ENCODE results near the gene ENDOU.

ENDOU gene

DNA sequence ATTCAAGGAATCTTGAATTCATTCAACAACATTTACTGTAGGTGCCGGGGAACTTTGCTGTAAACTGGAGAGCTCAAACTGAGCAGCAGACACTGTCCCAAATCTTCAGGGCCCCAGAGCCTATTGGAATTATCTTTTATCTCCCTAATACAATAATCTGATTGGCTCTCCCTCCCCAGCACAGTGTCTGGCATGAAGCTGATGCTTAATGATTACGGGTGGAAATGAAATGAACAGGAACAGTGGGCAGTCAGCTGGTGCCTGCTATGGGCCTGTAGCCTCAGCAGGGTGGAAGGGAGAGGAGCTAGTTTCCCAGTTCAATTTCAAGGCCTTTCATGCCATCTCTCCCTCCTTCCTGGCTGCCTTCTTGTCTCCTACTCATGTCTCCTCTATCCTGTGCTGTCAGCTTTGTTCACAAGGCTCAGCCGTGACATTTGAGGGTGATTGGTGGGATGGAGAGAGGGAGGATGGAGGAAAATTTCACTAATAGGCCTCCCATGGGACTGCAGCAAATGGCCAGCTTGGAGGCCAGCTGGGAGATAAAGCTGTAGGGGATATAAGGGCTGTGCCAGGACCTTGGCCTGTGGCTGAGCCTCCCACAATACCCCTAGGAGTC lies 37.7 kb upstream of the ENDOU start:
- Mint-ChIP-seq H3K27ac (no peak overlapping the region), H3K27me3 (no peaks in the 10 kb centered on the region), H3K4me1 (peaks cover 34% of the 10 kb centered on the region), H3K4me3 (no peak overlapping the region), H3K9me3 (no peaks in the 10 kb centered on the region)
- ATAC-seq (no peak), DNase-seq (no peak)

DNA sequence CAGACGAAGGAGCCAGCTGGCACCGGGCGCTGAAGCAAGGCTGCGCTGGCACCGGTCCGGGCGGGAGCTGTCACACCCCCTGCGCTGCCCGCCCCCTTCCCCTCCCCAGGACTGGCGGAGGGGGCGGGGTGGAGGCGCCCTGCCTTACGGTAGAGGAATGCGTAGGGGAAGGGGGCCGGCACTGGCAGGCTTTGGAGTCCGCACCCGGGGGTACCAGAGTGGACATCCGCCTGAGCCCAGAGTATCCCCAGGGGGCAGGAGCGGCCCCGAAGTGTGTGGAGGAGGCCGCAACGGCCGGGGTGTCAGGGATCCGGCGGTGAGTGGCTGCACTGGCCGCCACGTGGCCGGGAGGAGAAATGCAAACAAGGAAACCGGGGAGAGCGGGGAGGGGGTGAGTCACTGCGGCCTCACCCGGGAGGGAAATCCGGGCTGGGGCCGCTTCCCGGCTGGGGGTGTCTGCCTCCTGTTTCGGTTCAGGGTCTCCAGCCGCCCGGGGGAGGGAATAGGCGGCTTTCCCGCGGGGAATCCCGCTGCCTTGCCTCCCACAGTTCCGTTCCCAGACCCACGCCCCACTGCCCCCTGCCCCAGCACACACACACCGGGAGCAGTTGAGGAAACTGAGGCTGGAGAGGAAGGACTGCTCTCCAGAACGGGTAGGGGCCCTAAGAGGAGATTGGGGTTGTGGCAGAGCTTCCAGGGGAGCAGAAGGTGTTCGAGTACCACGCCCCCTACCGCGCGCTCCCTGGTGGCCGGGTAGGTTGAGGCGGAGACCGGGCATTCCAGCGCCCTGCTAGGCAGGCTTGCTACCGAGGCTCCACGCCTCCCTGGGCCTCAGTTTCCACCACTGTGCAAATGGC lies 33.8 kb upstream of the ENDOU start, which contains the start of gene RAPGEF3:
TSS of gene RAPGEF3 (minus strand) at position 47 of the 857 bp plus-strand sequence. CDS start 324 bp downstream, outside the sequence.
- H3K27me3 Mint-ChIP-seq, result no peaks in the 10 kb centered on the region
- DNase-seq, result peak; percentile 53 to 69
- H3K4me3 Mint-ChIP-seq, result peak within 1 kb of the TSS; percentile 80 to 86
- no peaks in the 10 kb centered on the region for H3K9me3 Mint-ChIP-seq
- peak; percentile 76 for ATAC-seq
- peak within 1 kb of the TSS; percentile 15 to 65 for H3K27ac Mint-ChIP-seq
- H3K4me1 Mint-ChIP-seq, result peaks cover 54% of the 10 kb centered on the region

DNA sequence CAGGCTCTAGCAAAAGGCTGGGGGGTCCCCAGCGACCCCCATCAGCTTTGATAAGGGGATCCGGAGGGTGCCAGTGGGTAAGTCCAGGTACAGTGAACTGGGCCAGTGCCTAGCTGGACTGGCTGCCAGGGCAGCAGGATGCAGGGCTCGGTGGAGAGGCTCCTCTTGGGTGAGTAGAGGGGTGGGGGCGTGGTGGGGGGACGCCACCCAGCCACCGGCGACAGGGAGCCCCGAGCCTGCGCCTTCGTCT lies 33.2 kb upstream of the ENDOU start:
- ATAC-seq (no peak), DNase-seq (no peak)
- H3K27me3 Mint-ChIP-seq, result no peaks in the 10 kb centered on the region
- H3K9me3 Mint-ChIP-seq, result no peaks in the 10 kb centered on the region
- H3K4me1 Mint-ChIP-seq, result peaks cover 58% of the 10 kb centered on the region
- H3K27ac Mint-ChIP-seq, result no peak overlapping the region
- peak overlapping the region; percentile 42 to 86 for H3K4me3 Mint-ChIP-seq

DNA sequence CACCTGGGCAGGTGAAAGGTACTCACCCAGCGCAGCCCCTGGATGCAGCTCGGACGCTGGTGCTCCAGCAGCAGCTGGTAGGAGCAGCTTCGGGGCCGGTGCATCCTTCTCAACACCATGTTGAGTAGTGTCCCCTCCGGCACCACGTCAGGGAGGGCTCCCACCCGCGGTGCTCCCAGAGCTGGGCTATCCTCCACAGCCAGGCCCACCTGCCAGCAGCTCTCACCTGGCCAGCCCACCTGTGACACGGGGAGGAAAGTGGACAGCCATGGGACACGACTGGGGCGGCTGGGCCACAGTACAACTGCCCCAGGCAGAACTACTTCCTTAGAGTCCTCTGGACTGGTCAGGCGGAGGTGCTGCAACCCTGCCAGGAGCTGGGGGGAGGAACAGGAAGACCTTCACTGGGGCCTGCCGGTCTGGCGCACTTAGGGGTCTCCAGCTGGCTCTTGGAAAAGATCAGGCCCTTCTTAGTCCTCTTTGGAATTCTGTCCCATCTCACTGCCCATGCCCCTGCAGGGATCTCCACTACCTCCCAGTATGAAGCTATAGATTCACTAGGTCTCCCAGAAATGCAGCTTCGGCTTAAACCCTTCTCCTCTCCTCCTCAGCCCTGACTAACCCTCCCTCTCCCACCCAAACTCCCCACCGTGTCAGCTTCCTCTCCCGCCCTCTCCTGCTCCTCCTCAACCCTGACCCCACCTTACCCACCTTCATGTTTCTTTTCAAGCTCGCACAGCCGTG lies 32.7 kb upstream of the ENDOU start:
- ATAC-seq (no peak), DNase-seq (no peak)
- Mint-ChIP-seq H3K9me3 (no peaks in the 10 kb centered on the region), H3K4me1 (peaks cover 63% of the 10 kb centered on the region), H3K27ac (no peak overlapping the region), H3K4me3 (peak overlapping the region; percentile 42 to 86), H3K27me3 (no peaks in the 10 kb centered on the region)

DNA sequence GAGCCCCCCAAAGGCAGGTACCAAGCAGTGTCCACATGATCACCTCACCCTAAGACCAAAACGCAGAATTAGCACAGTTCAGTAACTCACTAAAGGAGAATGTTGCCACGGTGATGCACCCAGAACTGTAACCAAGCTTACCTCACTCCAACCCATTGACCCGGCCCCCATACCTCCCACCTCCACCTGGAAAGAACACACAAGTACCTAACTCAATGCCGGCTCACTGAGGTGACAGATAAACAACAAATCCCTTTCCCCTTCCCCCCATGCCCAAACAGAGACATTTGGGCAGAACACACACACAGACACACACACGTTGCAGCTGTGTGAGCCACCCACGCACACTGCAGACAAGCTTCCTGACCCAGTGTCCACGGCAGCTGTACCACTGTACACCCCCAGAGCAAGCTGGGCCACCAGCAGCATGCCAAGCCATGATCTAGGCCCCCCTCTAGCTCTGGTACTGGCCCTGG lies 32.1 kb upstream of the ENDOU start:
- peaks cover 63% of the 10 kb centered on the region for H3K4me1 Mint-ChIP-seq
- DNase-seq (no peak), ATAC-seq (no peak)
- peak overlapping the region in 1 of 2 donors; percentile 51 for H3K27ac Mint-ChIP-seq
- no peaks in the 10 kb centered on the region for H3K9me3 Mint-ChIP-seq
- H3K4me3 Mint-ChIP-seq, result peak overlapping the region in 1 of 2 donors; percentile 12
- H3K27me3 Mint-ChIP-seq, result no peaks in the 10 kb centered on the region

DNA sequence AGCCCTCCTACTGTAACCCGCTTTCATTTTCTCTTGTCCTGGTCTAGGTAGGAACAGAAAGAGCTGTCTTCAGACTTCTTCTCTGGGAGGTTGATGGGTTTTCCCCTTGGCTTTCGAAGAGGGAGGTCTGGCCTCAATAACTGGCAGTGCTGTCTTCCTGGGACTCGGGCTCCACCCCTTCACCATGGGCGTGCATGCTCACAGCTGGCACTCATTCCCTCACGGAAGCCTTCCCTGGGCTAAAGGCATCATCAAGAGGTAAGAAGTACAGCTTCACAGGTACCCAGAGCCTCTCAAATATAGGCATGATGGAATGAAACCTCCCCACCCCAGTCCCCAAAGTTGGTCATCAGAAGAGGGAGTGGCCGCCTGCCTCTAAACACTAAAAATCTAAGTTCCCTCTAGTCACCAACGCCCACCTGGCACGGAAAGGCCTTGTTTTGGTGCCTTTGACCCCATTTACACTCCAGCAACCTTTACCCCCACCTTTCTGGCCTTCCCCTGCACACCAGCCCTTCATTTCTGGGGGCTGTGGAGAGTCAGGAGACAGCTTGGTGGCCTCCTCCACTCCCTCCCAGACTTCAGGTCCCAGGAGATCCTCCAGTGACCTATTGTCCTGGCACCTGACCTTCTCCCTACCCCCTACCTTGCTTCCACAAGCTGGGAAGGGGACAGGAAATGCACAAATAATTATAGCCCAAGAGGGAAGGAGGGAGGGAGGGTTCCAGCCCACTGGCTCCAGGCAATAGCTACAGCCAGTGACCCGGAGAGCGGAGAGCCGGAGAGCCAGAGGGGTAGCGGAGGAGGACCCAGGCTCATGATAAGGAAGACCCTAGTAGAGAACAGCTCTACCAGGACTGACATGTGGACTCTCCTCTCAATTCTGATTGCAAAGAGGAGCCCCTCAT lies 30.6 kb upstream of the ENDOU start:
- Mint-ChIP-seq H3K9me3 (no peaks in the 10 kb centered on the region), H3K27me3 (no peaks in the 10 kb centered on the region), H3K27ac (peak overlapping the region; percentile 23 to 78), H3K4me1 (peaks cover 63% of the 10 kb centered on the region), H3K4me3 (peak overlapping the region; percentile 3 to 23)
- ATAC-seq (peak; percentile 61), DNase-seq (peak in 1 of 2 donors; percentile 32)

DNA sequence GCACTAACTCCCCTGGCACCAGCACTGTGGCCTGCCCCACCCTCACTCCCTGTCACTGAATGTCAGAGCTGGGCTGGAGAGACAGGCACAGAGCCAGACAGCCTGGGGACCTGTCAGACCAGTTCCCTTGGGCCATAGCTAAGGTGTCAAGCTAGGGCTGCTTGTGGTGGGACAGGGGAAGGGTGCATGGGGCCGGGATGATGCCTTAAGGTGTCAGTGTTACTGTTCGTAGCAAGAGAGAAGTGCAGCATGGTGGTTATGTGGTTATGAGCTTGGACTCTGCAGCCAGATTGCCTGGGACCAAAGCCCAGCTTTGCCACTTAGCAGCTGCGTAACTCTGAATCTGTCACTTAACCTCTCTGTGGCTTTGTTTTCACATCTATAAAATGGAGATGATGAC lies 29.6 kb upstream of the ENDOU start:
- ATAC-seq (no peak), DNase-seq (no peak)
- Mint-ChIP-seq H3K9me3 (no peaks in the 10 kb centered on the region), H3K27me3 (peaks cover 4% of the 10 kb centered on the region), H3K27ac (no peak overlapping the region), H3K4me3 (no peak overlapping the region), H3K4me1 (peaks cover 63% of the 10 kb centered on the region)

DNA sequence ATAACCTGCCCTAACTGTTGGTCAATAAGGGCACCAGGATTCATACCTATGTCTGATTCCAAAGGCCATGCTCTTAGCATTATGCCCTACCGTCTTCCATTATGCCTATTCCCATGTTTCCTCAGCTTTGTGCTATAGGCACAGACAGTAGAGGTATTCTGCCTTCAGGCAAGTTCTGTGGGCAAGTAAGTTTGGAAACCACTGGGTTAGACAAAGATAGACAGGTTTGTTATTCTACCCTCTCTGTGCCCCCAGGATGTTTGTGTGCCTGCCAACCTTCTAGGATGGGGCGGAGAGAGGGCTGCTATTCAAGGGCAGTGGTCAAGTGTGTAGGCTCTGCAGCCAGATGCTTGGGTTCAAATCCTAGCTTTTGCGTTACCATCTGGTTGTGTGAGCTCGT lies 28.8 kb upstream of the ENDOU start:
- Mint-ChIP-seq H3K4me3 (no peak overlapping the region), H3K27ac (no peak overlapping the region), H3K27me3 (peaks cover 8% of the 10 kb centered on the region), H3K9me3 (no peaks in the 10 kb centered on the region), H3K4me1 (peaks cover 58% of the 10 kb centered on the region)
- DNase-seq (no peak), ATAC-seq (no peak)

DNA sequence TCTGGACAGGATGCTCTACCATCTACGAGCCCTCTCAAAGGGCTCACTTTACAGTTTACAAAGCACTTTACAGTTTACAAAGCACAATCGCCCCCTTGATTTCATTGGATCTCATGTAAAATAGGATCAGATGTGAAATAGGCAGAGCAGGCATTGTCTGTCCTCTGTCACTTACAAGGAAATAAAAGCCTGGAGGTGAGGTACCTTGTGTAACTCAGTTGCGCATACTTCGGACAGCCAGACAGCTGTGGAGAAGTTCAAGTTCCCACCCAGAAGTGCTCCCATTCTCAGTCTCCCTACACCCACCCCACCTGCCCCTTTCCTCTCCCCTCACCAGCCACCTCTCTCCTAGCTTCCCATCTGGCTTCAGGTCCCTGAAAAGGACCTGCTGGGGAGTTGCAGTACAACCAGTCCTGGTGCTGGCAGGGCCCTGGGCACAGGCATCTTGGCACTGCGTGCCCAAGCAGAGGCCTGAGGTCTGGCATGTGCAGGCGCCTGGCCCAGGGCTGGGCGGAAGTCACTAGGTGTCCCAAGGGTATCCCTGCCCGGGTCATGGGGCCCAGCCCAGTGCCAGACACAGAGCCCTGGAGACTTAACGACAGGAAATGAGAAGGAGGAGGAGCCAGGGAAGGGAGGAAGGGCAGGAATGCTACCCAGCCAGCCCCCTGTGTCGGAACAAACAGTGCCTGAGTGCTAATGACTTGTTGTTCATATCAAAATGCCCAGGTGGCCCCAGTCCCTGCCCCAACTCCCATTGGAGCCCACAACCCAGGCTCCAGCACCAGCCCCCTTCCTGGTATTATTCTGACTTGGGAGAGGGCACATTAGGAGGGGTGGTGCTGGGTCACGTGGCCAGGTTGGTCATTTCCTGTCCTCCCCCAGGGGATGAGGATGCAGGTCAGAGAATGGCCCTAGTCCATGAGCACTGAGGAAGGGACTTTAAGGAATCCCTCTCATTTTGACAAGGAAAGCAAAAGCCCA lies 28.0 kb upstream of the ENDOU start:
- Mint-ChIP-seq H3K27ac (peak overlapping the region; percentile 65), H3K4me3 (no peak overlapping the region)
- no peak for DNase-seq

DNA sequence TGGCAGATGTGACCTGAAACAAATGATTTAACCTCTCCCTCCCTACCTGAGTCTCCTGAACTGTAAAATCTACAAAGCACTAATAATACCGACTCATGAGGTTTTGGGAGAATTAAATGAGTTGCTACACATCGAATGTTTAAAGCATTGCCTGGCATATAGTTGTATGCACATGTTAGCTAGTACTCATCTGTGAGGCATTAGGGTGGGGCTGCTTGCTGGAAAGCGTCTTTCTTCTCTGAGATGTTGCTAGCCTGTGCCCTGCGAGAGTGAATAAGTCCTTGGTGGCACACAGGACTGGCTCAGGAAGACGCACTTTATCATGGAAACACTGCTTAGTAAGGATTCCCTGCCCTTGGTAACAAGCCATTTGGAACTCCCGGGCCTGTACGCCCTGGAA lies 27.3 kb upstream of the ENDOU start:
- Mint-ChIP-seq H3K27me3 (peaks cover 8% of the 10 kb centered on the region), H3K27ac (no peak overlapping the region), H3K4me3 (no peak overlapping the region), H3K4me1 (peaks cover 43% of the 10 kb centered on the region), H3K9me3 (no peaks in the 10 kb centered on the region)
- ATAC-seq, result no peak
- no peak for DNase-seq

More for the DNA sequence above, 28.0 kb upstream of the ENDOU start:
- ATAC-seq, result no peak
- Mint-ChIP-seq H3K4me1 (peaks cover 51% of the 10 kb centered on the region), H3K27me3 (peaks cover 8% of the 10 kb centered on the region), H3K9me3 (no peaks in the 10 kb centered on the region)

DNA sequence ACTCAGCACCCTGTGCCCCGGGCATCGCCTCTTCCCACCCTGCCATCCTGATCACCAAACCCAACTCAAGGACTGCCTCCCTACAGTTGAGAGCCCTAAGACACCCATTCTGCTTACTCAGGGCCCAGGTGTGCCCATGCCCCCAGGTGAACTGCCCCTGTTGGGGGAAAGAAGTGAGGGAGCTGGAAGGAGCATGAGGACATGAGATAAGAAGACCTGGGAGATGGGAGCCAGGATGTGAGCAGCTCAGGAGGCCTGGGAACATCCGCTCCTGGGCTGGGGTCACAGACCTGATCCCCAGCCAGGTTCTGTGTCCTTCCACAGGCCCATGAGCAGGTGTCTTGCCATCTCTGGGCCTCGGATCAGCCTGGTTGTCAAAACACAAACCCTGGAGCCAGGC lies 26.8 kb upstream of the ENDOU start:
- no peak for DNase-seq
- Mint-ChIP-seq H3K27me3 (peaks cover 8% of the 10 kb centered on the region), H3K4me1 (peaks cover 39% of the 10 kb centered on the region), H3K27ac (peak overlapping the region in 1 of 2 donors; percentile 84), H3K9me3 (no peaks in the 10 kb centered on the region), H3K4me3 (no peak overlapping the region)
- no peak for ATAC-seq

DNA sequence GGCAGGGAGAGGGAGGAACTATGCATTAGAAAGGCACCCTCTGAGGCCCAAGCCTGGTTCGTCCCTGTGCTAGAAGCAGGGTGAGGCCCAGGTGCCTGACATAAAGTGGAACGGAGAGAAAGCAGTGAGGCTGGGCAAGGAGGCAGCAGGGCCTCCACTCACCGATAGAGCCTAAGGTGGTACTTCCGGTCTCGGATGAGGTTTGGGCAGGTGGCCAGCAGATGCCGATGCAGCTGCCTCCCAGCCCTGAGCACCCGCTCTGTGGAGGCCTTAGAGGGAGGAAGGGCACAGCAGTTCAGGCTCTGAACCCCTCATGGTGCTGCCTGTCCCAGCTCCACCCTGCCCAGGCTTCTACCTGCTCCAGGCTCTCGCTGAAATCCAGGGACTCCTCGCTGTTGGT lies 26.3 kb upstream of the ENDOU start:
- no peak for ATAC-seq
- Mint-ChIP-seq H3K9me3 (no peaks in the 10 kb centered on the region), H3K4me1 (peaks cover 33% of the 10 kb centered on the region), H3K27ac (no peak overlapping the region), H3K27me3 (peaks cover 9% of the 10 kb centered on the region), H3K4me3 (no peak overlapping the region)
- no peak for DNase-seq

DNA sequence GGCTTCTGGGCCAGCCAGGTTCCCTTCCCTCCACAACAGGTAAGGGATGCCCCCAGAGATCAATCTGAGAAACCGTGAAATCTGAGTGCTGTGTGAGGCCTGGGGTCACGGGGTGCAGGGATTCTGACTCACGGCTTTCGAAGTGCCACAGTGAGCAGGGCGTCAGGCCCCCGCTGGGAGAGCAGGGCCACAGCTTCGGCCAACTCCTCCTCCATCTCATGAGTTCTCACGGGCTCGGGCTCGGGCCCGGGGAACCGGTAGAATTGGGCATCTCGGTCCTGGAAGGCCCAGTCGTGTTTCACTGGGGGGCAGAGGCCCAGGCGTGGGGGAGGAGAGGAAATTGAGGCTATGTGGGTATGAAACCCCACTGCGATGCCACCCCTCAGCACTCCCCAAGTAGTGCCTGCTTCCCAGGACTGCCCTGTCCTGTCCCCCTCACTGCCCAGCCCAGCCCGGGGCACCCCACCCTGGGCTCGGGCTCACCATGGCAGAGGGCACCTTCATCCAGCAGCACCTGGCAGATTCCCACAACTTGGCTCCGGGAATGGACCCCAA lies 25.7 kb upstream of the ENDOU start:
- DNase-seq, result no peak
- no peaks in the 10 kb centered on the region for H3K9me3 Mint-ChIP-seq
- peaks cover 14% of the 10 kb centered on the region for H3K27me3 Mint-ChIP-seq
- no peak overlapping the region for H3K4me3 Mint-ChIP-seq
- ATAC-seq, result no peak
- H3K27ac Mint-ChIP-seq, result no peak overlapping the region
- H3K4me1 Mint-ChIP-seq, result peaks cover 27% of the 10 kb centered on the region

DNA sequence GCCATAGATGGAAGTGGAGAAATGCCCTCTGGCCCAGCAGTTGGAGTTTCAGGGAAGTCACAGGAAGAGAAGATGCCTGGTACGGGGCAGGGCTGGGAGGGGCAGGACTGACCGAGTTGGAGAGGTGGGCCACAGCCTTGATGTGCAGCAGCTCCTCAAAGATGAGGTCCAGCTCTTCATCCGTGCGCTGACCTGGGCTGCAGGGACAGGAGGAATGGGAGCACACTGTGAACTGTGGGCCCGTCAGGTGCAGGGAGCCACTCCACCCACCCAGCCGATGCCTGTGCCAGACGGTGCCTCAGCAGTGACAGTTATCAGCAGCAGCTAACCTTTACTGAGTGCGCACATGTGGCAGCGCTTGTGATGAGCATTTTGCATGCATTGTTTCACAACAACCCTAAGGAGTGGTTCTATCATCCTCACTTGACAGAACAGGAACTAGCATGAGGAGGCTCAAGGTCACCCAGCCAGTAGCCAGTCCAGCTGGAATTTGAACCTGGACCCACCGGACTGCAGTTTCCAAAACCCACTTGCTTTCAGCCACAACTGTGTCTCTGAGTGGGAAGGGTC lies 25.0 kb upstream of the ENDOU start:
- ATAC-seq (no peak), DNase-seq (no peak)
- H3K27me3 Mint-ChIP-seq, result peaks cover 18% of the 10 kb centered on the region
- no peak overlapping the region for H3K4me3 Mint-ChIP-seq
- no peaks in the 10 kb centered on the region for H3K9me3 Mint-ChIP-seq
- no peak overlapping the region for H3K27ac Mint-ChIP-seq
- H3K4me1 Mint-ChIP-seq, result peaks cover 21% of the 10 kb centered on the region

Data from stimulated activated naive CD8-positive, alpha-beta T cell treated with anti-CD3 and anti-CD28 coated beads, Interleukin-15, amount 100 ng/mL, for 72 hours (primary cell).